ENCODE data around the gene TUSC2. TPM values are rescaled to one million over a fixed set of nuclear protein-coding genes. Genes with fewer than 3 reads are reported as not detected.

TUSC2 gene
- total and polyA plus RNA-seq, 2 of the 8 experiments (the other 6 are each of a cell fraction or from before 2014, with no cell fraction given), result 33.3 to 65.4 TPM

GRCh38 chr3:50299929-50300680 lies 27.9 kb downstream of the TUSC2 start:
- Histone ChIP-seq H4K8ac (ENCODE audit: extremely low read depth, insufficient read depth, low read length) (no peak overlapping the region), H2BK5ac (ENCODE audit: low read depth, low read length) (no peak overlapping the region), H3K4ac (replicated peaks; ENCODE audit: insufficient read length, low read depth, low read length) (no peak overlapping the region), H3K23ac (ENCODE audit: insufficient read length) (no peak overlapping the region), H3K27ac (ENCODE audit: low read depth, low read length) (0 out of 2 replicates have a peak overlapping the region, but pooled peaks have one; percentile 22), H4K91ac (replicated peaks; ENCODE audit: insufficient read length, low read length) (peak overlapping the region; percentile 7), H4K5ac (ENCODE audit: insufficient read length, low read depth, low read length) (no peak overlapping the region), H2BK15ac (ENCODE audit: low read length) (no peak overlapping the region), H3K23me2 (ENCODE audit: low read depth, low read length) (peaks cover 5% of the 10 kb centered on the region; the same call in 1 of the 2 replicates), H2BK120ac (replicated peaks; ENCODE audit: low read depth, low read length) (no peak overlapping the region), H2BK20ac (ENCODE audit: low read length) (no peak overlapping the region), H3K14ac (ENCODE audit: insufficient read length) (no peak overlapping the region), H3K4me2 (ENCODE audit: insufficient read depth in 1 of 2, low read depth in 2 of 2, low read length in 2 of 2) (peak overlapping the region; percentile 67 to 76), H3K18ac (ENCODE audit: extremely low read depth, low read length) (peak overlapping the region; percentile 27; the same call in 1 of the 2 replicates), H3K79me1 (ENCODE audit: low read depth, low read length) (no peaks in the 10 kb centered on the region), H3K36me3 (ENCODE audit: control insufficient read depth in 2 of 4, insufficient read depth in 4 of 4, low read length in 3 of 4) (no peaks in the 10 kb centered on the region), H3K4me1 (replicated peaks in 1 of 4; ENCODE audit: control insufficient read depth in 3 of 4, insufficient read depth in 4 of 4, low read length in 3 of 4) (peaks cover 0 to 26% (median 12%) of the 10 kb centered on the region in 4 experiments; a peak in 6 of 7 replicates), H3K79me2 (ENCODE audit: control insufficient read depth in 1 of 2, insufficient read depth in 2 of 2, low read length in 2 of 2) (no peaks in the 10 kb centered on the region), H3K9me3 (ENCODE audit: insufficient read depth in 2 of 2, low read depth in 1 of 2, low read length in 1 of 2) (no peaks in the 10 kb centered on the region), H3K4me3 (ENCODE audit: extremely low read depth in 1 of 4, insufficient read depth in 2 of 4, low read depth in 3 of 4, low read length in 4 of 4) (peak overlapping the region in 3 of 4 experiments; percentile 14 to 52 (median 17); a peak in 5 of 8 replicates), H3K56ac (replicated peaks; ENCODE audit: insufficient read length, low read depth, low read length) (no peak overlapping the region), H2BK12ac (ENCODE audit: low read depth, low read length) (peak overlapping the region; percentile 35; the same call in 1 of the 2 replicates), H3K9ac (replicated peaks in 1 of 4; ENCODE audit: extremely low read depth in 1 of 4, low read depth in 3 of 4, low read length in 3 of 4) (peak overlapping the region in 2 of 4 experiments; percentile 31 to 45; a peak in 3 of 7 replicates), H4K20me1 (replicated peaks in 1 of 2; ENCODE audit: control insufficient read depth in 1 of 2, insufficient read depth in 2 of 2, low read length in 2 of 2) (peaks cover 0 to 2% of the 10 kb centered on the region in 2 experiments), H3K27me3 (replicated peaks in 1 of 4; ENCODE audit: control insufficient read depth in 3 of 4, extremely low read depth in 1 of 4, insufficient read depth in 3 of 4, low read length in 3 of 4) (no peaks in the 10 kb centered on the region; a peak in 1 of 7 replicates), H2AK5ac (ENCODE audit: low read depth, low read length) (no peak overlapping the region), H2AFZ (ENCODE audit: low read length) (no peak overlapping the region)
- POLR2A ChIA-PET (ENCODE audit: partially characterized antibody), result interaction anchor here (1.1 to 11.3 kb wide), 6 partner anchors 10 to 62 kb away, joined by 3 to 149 read pairs (median 4); partner anchors contain the start of genes HYAL2 and SEMA3B
- FAIRE-seq, result no peak
- 81% methylated on average over 12 of the region's 12 CpGs; no CpG with 5 or more reads in 1 of the 2 experiments for WGBS, 2 experiments (ENCODE audit: extremely low coverage in 1 of 2, insufficient coverage in 1 of 2, insufficient read length in 1 of 2, insufficient replicate concordance in 2 of 2, low coverage in 1 of 2, low lambda C conversion rate in 2 of 2, missing lambda C conversion rate in 1 of 2)
- DNase-seq (ENCODE audit: low read depth in 1 of 2, low spot score in 2 of 2), result no peak
- CTCF ChIA-PET (ENCODE audit: partially characterized antibody), result interaction anchor here (1.0 to 3.6 kb wide), 12 partner anchors 15 to 1089 kb away, joined by 3 to 24 read pairs (median 4); partner anchors contain the start of gene TUSC2
- TF ChIP-seq TAF1 (IDR thresholded peaks at IDR 0.05; ENCODE audit: low read depth, low read length) (no peak), BACH1 (IDR thresholded peaks at IDR 0.05; ENCODE audit: low read length) (no peak), SRF (IDR thresholded peaks at IDR 0.05; ENCODE audit: low read depth, low read length) (no peak), RFX5 (IDR thresholded peaks at IDR 0.05; ENCODE audit: borderline replicate concordance, low read depth, low read length) (no peak), SP2 (IDR thresholded peaks at IDR 0.05; ENCODE audit: low read length) (no peak), CHD1 (IDR thresholded peaks at IDR 0.05; ENCODE audit: low read depth, low read length) (no peak), CEBPB (IDR thresholded peaks at IDR 0.05; ENCODE audit: low read depth, low read length) (no peak), BRCA1 (IDR thresholded peaks at IDR 0.05; ENCODE audit: low read depth, low read length) (no peak)
- TF ChIP-seq, protein P1, sequence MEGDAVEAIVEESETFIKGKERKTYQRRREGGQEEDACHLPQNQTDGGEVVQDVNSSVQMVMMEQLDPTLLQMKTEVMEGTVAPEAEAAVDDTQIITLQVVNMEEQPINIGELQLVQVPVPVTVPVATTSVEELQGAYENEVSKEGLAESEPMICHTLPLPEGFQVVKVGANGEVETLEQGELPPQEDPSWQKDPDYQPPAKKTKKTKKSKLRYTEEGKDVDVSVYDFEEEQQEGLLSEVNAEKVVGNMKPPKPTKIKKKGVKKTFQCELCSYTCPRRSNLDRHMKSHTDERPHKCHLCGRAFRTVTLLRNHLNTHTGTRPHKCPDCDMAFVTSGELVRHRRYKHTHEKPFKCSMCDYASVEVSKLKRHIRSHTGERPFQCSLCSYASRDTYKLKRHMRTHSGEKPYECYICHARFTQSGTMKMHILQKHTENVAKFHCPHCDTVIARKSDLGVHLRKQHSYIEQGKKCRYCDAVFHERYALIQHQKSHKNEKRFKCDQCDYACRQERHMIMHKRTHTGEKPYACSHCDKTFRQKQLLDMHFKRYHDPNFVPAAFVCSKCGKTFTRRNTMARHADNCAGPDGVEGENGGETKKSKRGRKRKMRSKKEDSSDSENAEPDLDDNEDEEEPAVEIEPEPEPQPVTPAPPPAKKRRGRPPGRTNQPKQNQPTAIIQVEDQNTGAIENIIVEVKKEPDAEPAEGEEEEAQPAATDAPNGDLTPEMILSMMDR (IDR thresholded peaks at IDR 0.05; ENCODE audit: control extremely low read depth in 1 of 3, insufficient read depth in 1 of 3, low read depth in 1 of 3, low read length in 3 of 3), result no peak
